Neural progenitor cell (in vitro differentiated cells): Measurements from ENCODE around the gene KCNK17.

Experiments used
- EZH2phosphoT487 ChIP-seq: fragments of 200-600 bp; sonication (generic); IDR thresholded peaks from 2 replicates; pipeline ENCODE4 v1.6.1; 2017; ENCODE audit warnings: antibody characterized with exemption
- TF ChIP-seq, protein P1 (sequence below): fragments of 200-600 bp; sonication (generic); IDR thresholded peaks from 2 replicates; pipeline ENCODE4 v1.5.1; 2017; ENCODE audit warnings: antibody characterized with exemption, mild to moderate bottlenecking

DNA sequence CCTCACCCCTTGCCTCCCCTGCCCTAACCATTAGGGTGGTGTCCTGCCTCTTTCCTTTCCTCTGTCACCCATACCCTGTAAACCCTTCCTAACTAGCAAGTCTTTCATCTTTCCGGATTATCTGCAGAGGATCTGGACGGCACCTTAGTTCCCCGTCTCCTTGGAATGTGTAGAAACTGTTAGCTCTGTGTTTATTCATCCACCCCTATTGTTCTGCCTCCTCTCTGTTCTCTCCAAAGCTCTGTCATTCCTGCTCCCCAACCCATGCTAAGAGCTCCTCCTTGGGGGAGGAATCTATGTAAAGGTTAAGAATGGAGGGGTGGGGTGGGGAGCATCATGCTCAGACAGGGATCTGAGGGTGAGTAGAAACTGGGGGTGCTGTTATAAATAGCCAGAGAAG lies 45.5 kb downstream of the KCNK17 start:
- TF ChIP-seq, protein P1, sequence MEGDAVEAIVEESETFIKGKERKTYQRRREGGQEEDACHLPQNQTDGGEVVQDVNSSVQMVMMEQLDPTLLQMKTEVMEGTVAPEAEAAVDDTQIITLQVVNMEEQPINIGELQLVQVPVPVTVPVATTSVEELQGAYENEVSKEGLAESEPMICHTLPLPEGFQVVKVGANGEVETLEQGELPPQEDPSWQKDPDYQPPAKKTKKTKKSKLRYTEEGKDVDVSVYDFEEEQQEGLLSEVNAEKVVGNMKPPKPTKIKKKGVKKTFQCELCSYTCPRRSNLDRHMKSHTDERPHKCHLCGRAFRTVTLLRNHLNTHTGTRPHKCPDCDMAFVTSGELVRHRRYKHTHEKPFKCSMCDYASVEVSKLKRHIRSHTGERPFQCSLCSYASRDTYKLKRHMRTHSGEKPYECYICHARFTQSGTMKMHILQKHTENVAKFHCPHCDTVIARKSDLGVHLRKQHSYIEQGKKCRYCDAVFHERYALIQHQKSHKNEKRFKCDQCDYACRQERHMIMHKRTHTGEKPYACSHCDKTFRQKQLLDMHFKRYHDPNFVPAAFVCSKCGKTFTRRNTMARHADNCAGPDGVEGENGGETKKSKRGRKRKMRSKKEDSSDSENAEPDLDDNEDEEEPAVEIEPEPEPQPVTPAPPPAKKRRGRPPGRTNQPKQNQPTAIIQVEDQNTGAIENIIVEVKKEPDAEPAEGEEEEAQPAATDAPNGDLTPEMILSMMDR: no peak
- TF ChIP-seq EZH2phosphoT487: no peak
